BLaER1 (cell line): ENCODE data around the gene UPP2.

Experiments
- H3K27ac ChIP-seq: shearing (Covaris generic); formaldehyde crosslinking; 2 replicates; pipeline ENCODE4 v1.8.1; 2022
- H3K27me3 ChIP-seq: shearing (Covaris generic); formaldehyde crosslinking; 2 replicates; pipeline ENCODE4 v1.8.1; 2022
- H3K36me3 ChIP-seq: shearing (Covaris generic); formaldehyde crosslinking; 2 replicates; pipeline ENCODE4 v1.8.1; 2022
- H3K4me1 ChIP-seq: shearing (Covaris generic); formaldehyde crosslinking; 2 replicates; pipeline ENCODE4 v1.8.1; 2022
- H3K4me2 ChIP-seq: shearing (Covaris generic); formaldehyde crosslinking; 2 replicates; pipeline ENCODE4 v1.8.1; 2022
- H3K4me3 ChIP-seq: shearing (Covaris generic); formaldehyde crosslinking; 2 replicates; pipeline ENCODE4 v1.8.1; 2022
- H3K9ac ChIP-seq: shearing (Covaris generic); formaldehyde crosslinking; 2 replicates; pipeline ENCODE4 v1.8.1; 2022
- H3K9me3 ChIP-seq: shearing (Covaris generic); formaldehyde crosslinking; 2 replicates; pipeline ENCODE4 v1.8.1; 2022
- H4K20me1 ChIP-seq: shearing (Covaris generic); formaldehyde crosslinking; 2 replicates; pipeline ENCODE4 v1.8.1; 2022
- Cebpa-rat ChIP-seq: shearing (Covaris generic); IDR thresholded peaks from 2 replicates; pipeline ENCODE4 v1.8.1; 2022

Gene UPP2

GRCh38 chr2:158125756-158126498 lies 24.3 kb downstream of the UPP2 start:
- no peaks in the 10 kb centered on the region for H3K36me3 ChIP-seq
- H3K4me3 ChIP-seq: no peak overlapping the region
- no peaks in the 10 kb centered on the region for H3K9me3 ChIP-seq
- H3K27ac ChIP-seq: no peak overlapping the region
- no peaks in the 10 kb centered on the region for H4K20me1 ChIP-seq
- no peaks in the 10 kb centered on the region for H3K27me3 ChIP-seq
- H3K4me1 ChIP-seq: no peaks in the 10 kb centered on the region
- no peak overlapping the region for H3K4me2 ChIP-seq
- no peak for TF ChIP-seq Cebpa-rat
- no peak overlapping the region for H3K9ac ChIP-seq

GRCh38 chr2:158127380-158127804 lies 25.7 kb downstream of the UPP2 start:
- Histone ChIP-seq H3K27me3 (no peaks in the 10 kb centered on the region), H3K36me3 (no peaks in the 10 kb centered on the region), H3K9me3 (no peaks in the 10 kb centered on the region), H3K4me3 (no peak overlapping the region), H4K20me1 (no peaks in the 10 kb centered on the region), H3K4me1 (no peaks in the 10 kb centered on the region), H3K4me2 (no peak overlapping the region), H3K9ac (no peak overlapping the region), H3K27ac (no peak overlapping the region)
- TF ChIP-seq Cebpa-rat: no peak

- H3K27ac ChIP-seq: no peak overlapping the region
- H4K20me1 ChIP-seq: no peaks in the 10 kb centered on the region
- no peak for TF ChIP-seq Cebpa-rat
- H3K27me3 ChIP-seq: no peaks in the 10 kb centered on the region
- no peak overlapping the region for H3K9ac ChIP-seq
- H3K4me3 ChIP-seq: no peak overlapping the region
- no peaks in the 10 kb centered on the region for H3K36me3 ChIP-seq
- no peak overlapping the region for H3K4me2 ChIP-seq
- no peaks in the 10 kb centered on the region for H3K9me3 ChIP-seq
- H3K4me1 ChIP-seq: no peaks in the 10 kb centered on the region
Measured at GRCh38 chr2:158128168-158128973, 26.7 kb downstream of the UPP2 start.

- no peaks in the 10 kb centered on the region for H3K9me3 ChIP-seq
- H3K4me3 ChIP-seq: no peak overlapping the region
- no peak for TF ChIP-seq Cebpa-rat
- H3K27ac ChIP-seq: no peak overlapping the region
- no peaks in the 10 kb centered on the region for H3K36me3 ChIP-seq
- no peak overlapping the region for H3K9ac ChIP-seq
- H3K27me3 ChIP-seq: no peaks in the 10 kb centered on the region
- no peak overlapping the region for H3K4me2 ChIP-seq
- no peaks in the 10 kb centered on the region for H3K4me1 ChIP-seq
- no peaks in the 10 kb centered on the region for H4K20me1 ChIP-seq
Measured at GRCh38 chr2:158129037-158129436, 27.4 kb downstream of the UPP2 start.

- H3K9ac ChIP-seq: no peak overlapping the region
- H3K27ac ChIP-seq: no peak overlapping the region
- no peaks in the 10 kb centered on the region for H4K20me1 ChIP-seq
- no peak overlapping the region for H3K4me2 ChIP-seq
- no peaks in the 10 kb centered on the region for H3K4me1 ChIP-seq
- H3K36me3 ChIP-seq: no peaks in the 10 kb centered on the region
- H3K27me3 ChIP-seq: no peaks in the 10 kb centered on the region
- H3K4me3 ChIP-seq: no peak overlapping the region
- H3K9me3 ChIP-seq: no peaks in the 10 kb centered on the region
- no peak for TF ChIP-seq Cebpa-rat
Measured at GRCh38 chr2:158130832-158131473, 29.3 kb downstream of the UPP2 start.

GRCh38 chr2:158131483-158131912 lies 29.8 kb downstream of the UPP2 start:
- H3K4me3 ChIP-seq: no peak overlapping the region
- no peaks in the 10 kb centered on the region for H4K20me1 ChIP-seq
- no peak overlapping the region for H3K9ac ChIP-seq
- no peaks in the 10 kb centered on the region for H3K36me3 ChIP-seq
- no peak overlapping the region for H3K27ac ChIP-seq
- no peaks in the 10 kb centered on the region for H3K4me1 ChIP-seq
- no peaks in the 10 kb centered on the region for H3K27me3 ChIP-seq
- no peak overlapping the region for H3K4me2 ChIP-seq
- no peaks in the 10 kb centered on the region for H3K9me3 ChIP-seq
- no peak for TF ChIP-seq Cebpa-rat

- no peak for TF ChIP-seq Cebpa-rat
Measured at GRCh38 chr2:158131919-158132566, 30.4 kb downstream of the UPP2 start.

GRCh38 chr2:158134055-158134454 lies 32.4 kb downstream of the UPP2 start:
- no peaks in the 10 kb centered on the region for H3K4me1 ChIP-seq
- no peak for TF ChIP-seq Cebpa-rat

More at GRCh38 chr2:158131919-158132566, 30.4 kb downstream of the UPP2 start:
- no peaks in the 10 kb centered on the region for H3K9me3 ChIP-seq
- no peaks in the 10 kb centered on the region for H3K27me3 ChIP-seq
- no peak overlapping the region for H3K4me2 ChIP-seq
- no peaks in the 10 kb centered on the region for H3K4me1 ChIP-seq
- no peak overlapping the region for H3K4me3 ChIP-seq
- no peaks in the 10 kb centered on the region for H3K36me3 ChIP-seq
- no peaks in the 10 kb centered on the region for H4K20me1 ChIP-seq
- no peak overlapping the region for H3K9ac ChIP-seq
- H3K27ac ChIP-seq: no peak overlapping the region

GRCh38 chr2:158134655-158135054 lies 33.0 kb downstream of the UPP2 start:
- Histone ChIP-seq H3K36me3 (no peaks in the 10 kb centered on the region), H3K4me1 (no peaks in the 10 kb centered on the region), H3K27me3 (no peaks in the 10 kb centered on the region), H3K4me3 (no peak overlapping the region), H3K9ac (no peak overlapping the region), H3K9me3 (no peaks in the 10 kb centered on the region), H4K20me1 (no peaks in the 10 kb centered on the region), H3K4me2 (no peak overlapping the region), H3K27ac (no peak overlapping the region)
- TF ChIP-seq Cebpa-rat: no peak

More at GRCh38 chr2:158134055-158134454, 32.4 kb downstream of the UPP2 start:
- H3K27ac ChIP-seq: no peak overlapping the region
- no peaks in the 10 kb centered on the region for H3K9me3 ChIP-seq
- no peak overlapping the region for H3K4me2 ChIP-seq
- H3K27me3 ChIP-seq: no peaks in the 10 kb centered on the region
- H4K20me1 ChIP-seq: no peaks in the 10 kb centered on the region
- H3K9ac ChIP-seq: no peak overlapping the region
- H3K36me3 ChIP-seq: no peaks in the 10 kb centered on the region
- no peak overlapping the region for H3K4me3 ChIP-seq
